ENCODE data around the gene SERPINB3. TPM values are rescaled to one million over a fixed set of nuclear protein-coding genes. Genes with fewer than 3 reads are reported as not detected.

Gene SERPINB3
- polyA plus RNA-seq, 1 donor, result not detected

DNA sequence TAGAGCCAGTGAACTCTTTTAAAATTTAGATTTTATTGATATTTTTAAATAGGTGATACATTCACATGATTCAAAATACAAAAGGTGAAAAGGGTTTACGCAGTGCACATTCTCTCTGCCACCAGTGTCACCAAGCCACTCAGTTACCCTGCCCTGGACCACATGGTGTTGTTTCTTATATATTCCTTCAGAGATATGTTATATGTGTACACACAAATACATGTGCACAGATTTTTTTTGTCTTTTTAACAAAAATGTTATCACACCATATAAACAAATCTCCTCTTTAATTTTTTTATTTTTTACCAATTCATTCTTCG is 43.8 kb downstream of the SERPINB3 start:
- no peak for DNase-seq
- WGBS (ENCODE audit: insufficient coverage, low lambda C conversion rate), result 88% methylated on average over 1 of the region's 2 CpGs
- H3K27ac ChIP-seq (ENCODE audit: low read length), result no peak overlapping the region
- no peaks in the 10 kb centered on the region for H3K4me1 ChIP-seq (ENCODE audit: control insufficient read depth, insufficient read depth, low read length)
- no peaks in the 10 kb centered on the region for H3K9me3 ChIP-seq (ENCODE audit: control insufficient read depth, low read depth, low read length)
- no peaks in the 10 kb centered on the region for H3K36me3 ChIP-seq (ENCODE audit: control insufficient read depth, insufficient read depth, low read length)
- H3K4me3 ChIP-seq (ENCODE audit: low read length), result no peak overlapping the region
- H3K27me3 ChIP-seq (ENCODE audit: control insufficient read depth, insufficient read depth, low read length), result no peaks in the 10 kb centered on the region

DNA sequence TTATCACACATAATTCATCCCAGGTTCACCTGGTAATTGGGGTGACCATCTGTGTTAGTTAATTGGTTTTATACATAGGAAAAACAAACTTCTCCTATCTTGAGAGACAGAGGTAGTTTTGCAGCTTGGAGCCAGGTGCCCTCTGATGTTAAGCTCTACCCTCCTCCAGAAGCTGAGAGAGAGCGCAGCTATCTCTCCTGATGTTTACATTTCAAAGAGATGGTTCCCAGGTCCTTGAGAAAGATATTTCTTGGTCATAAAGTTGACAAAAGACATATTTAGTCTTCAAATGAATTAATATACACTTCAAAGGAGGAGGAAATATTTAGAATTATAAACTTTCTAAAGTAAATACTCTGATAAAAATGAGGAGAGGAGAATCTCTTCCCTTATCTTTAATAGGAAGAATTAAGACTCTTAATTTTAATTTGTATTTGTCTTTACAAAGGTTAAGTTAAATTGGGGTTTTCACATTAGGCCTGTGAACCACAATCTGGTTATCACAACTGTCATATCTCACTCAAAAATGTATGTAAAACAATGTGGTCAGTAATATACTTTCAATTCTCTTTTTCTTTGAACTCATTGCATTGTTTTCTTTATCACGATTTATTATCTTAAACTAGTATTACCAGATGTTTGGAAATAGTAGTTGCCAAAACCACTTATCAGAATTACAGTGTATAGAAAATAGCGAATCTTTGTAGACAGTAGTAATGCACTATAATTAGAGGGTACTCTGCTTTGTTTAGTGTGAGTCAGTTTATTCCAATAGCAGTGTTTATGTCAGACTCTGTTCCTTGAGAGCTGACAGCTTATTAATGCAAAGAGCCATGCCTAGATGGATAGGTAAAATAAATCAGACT is 44.4 kb downstream of the SERPINB3 start:
- no peak for DNase-seq
- no peak overlapping the region for H3K4me3 ChIP-seq (ENCODE audit: low read length)
- no peaks in the 10 kb centered on the region for H3K27me3 ChIP-seq (ENCODE audit: control insufficient read depth, insufficient read depth, low read length)
- H3K4me1 ChIP-seq (ENCODE audit: control insufficient read depth, insufficient read depth, low read length), result no peaks in the 10 kb centered on the region
- H3K9me3 ChIP-seq (ENCODE audit: control insufficient read depth, low read depth, low read length), result no peaks in the 10 kb centered on the region
- WGBS (ENCODE audit: insufficient coverage, low lambda C conversion rate), result 0% methylated on average over 2 of the region's 3 CpGs
- H3K36me3 ChIP-seq (ENCODE audit: control insufficient read depth, insufficient read depth, low read length), result no peaks in the 10 kb centered on the region
- H3K27ac ChIP-seq (ENCODE audit: low read length), result no peak overlapping the region

DNA sequence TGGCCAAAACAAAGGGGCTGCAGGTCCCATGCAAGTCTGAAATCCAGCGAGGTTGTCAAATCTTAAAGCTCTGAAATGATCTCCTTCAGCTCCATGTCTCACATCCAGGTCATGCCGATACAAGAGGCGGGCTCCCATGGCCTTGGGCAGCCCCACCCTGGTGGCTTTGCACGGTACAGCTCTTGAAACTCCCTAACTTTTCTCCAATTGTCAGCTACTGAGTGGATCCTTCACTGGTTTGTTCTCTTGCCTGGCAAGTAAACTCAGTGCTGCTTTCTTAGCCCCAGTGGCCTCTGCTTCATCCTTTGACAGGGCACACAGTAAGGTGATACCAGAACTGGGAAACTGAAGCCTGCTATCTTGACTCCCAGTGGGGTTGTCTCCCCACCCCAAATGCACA is 48.3 kb downstream of the SERPINB3 start:
- no peaks in the 10 kb centered on the region for H3K27me3 ChIP-seq (ENCODE audit: control insufficient read depth, insufficient read depth, low read length)
- DNase-seq, result no peak
- no CpG with 5 or more reads among the region's 4 CpGs for WGBS (ENCODE audit: insufficient coverage, low lambda C conversion rate)

DNA sequence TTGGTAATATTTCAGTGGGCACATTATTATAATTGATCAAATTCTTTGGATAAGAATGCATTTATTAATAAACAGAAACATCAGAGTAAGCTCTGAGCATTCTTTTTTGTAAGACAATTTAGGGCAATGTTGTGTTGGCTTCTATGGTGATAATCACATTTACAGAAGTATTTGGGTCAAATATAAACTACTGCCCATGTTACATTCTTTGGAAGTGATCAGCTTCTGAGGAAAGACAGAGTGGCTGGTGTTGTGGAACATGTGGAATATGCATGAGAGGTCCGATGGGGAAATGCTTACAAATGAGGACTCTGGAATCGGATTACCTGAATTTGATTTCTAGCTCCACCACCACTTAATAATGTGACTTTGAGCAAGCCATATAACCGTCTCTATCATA is 55.2 kb downstream of the SERPINB3 start:
- Histone ChIP-seq H3K36me3 (ENCODE audit: control insufficient read depth, insufficient read depth, low read length) (no peaks in the 10 kb centered on the region), H3K27me3 (ENCODE audit: control insufficient read depth, insufficient read depth, low read length) (no peaks in the 10 kb centered on the region), H3K9me3 (ENCODE audit: control insufficient read depth, low read depth, low read length) (no peaks in the 10 kb centered on the region), H3K27ac (ENCODE audit: low read length) (no peak overlapping the region), H3K4me3 (ENCODE audit: low read length) (no peak overlapping the region), H3K4me1 (ENCODE audit: control insufficient read depth, insufficient read depth, low read length) (no peaks in the 10 kb centered on the region)
- no peak for DNase-seq
- WGBS (ENCODE audit: insufficient coverage, low lambda C conversion rate), result 80% methylated on average over 1 of the region's 3 CpGs

More for the DNA sequence above, 48.3 kb downstream of the SERPINB3 start:
- Histone ChIP-seq H3K4me1 (ENCODE audit: control insufficient read depth, insufficient read depth, low read length) (no peaks in the 10 kb centered on the region), H3K9me3 (ENCODE audit: control insufficient read depth, low read depth, low read length) (no peaks in the 10 kb centered on the region), H3K4me3 (ENCODE audit: low read length) (no peak overlapping the region), H3K36me3 (ENCODE audit: control insufficient read depth, insufficient read depth, low read length) (no peaks in the 10 kb centered on the region), H3K27ac (ENCODE audit: low read length) (no peak overlapping the region)

Other genes with a start within 250 kb of the SERPINB3 start
- gene VPS4B, start 239.4 kb downstream of the SERPINB3 start, polyA plus RNA-seq, result 56.0 TPM
- 0.16 TPM for gene SERPINB5, start 184.9 kb downstream of the SERPINB3 start, polyA plus RNA-seq
- not detected for gene SERPINB12, start 119.5 kb downstream of the SERPINB3 start, polyA plus RNA-seq
- not detected for gene SERPINB13, start 74.5 kb downstream of the SERPINB3 start, polyA plus RNA-seq
- not detected for gene SERPINB4, start 17.6 kb downstream of the SERPINB3 start, polyA plus RNA-seq
- not detected for gene SERPINB11, start 41.1 kb upstream of the SERPINB3 start, polyA plus RNA-seq
- gene SERPINB7, start 113.5 kb upstream of the SERPINB3 start, polyA plus RNA-seq, result 0.09 TPM
- gene SERPINB2, start 225.8 kb upstream of the SERPINB3 start, polyA plus RNA-seq, result 0.15 TPM
- not detected for gene SERPINB10, start 246.1 kb upstream of the SERPINB3 start, polyA plus RNA-seq

Measured in large intestine (tissue), 3 donors.